Esophagus squamous epithelium (tissue), 5 donors: Measurements from ENCODE around the gene FAM163A. TPM values are rescaled to one million over a fixed set of nuclear protein-coding genes. Genes with fewer than 3 reads are reported as not detected.

Source experiments
- DNase-seq: peaks from one replicate; lab custom pipeline; 2025; lab: John Stamatoyannopoulos, UW
- H3K27ac ChIP-seq, 4 donors: fragments of 200-600 bp; sonication (generic); one replicate each; pipeline ENCODE4 v1.5.1; 2016 to 2019; ENCODE audit warnings: mild to moderate bottlenecking in 1 of 4
- H3K27me3 ChIP-seq, 4 donors: fragments of 200-600 bp; sonication (generic); 1 replicate in 3 of 4; 2 replicates in 1 of 4; pipeline versions ENCODE4 v1.5.1 to v1.6.0; 2017 to 2021; ENCODE audit warnings: antibody characterized with exemption in 1 of 4
- H3K36me3 ChIP-seq, 3 donors: fragments of 200-600 bp; sonication (generic); one replicate each; pipeline ENCODE4 v1.5.1; 2016 to 2019
- H3K4me1 ChIP-seq, 3 donors: fragments of 200-600 bp; sonication (generic); one replicate each; pipeline ENCODE4 v1.5.1; 2017 to 2019
- H3K4me3 ChIP-seq, 4 donors: fragments of 200-600 bp; sonication (generic); 1 replicate in 3 of 4; 2 replicates in 1 of 4; pipeline ENCODE4 v1.5.1; 2016 to 2019; ENCODE audit warnings: mild to moderate bottlenecking in 2 of 4, moderate library complexity in 1 of 4
- H3K9me3 ChIP-seq, 3 donors: fragments of 200-600 bp; sonication (generic); one replicate each; pipeline ENCODE4 v1.5.1; 2016 to 2019
- POLR2A ChIP-seq, 4 donors: fragments of 450-650 bp; IDR thresholded peaks; one replicate each; pipeline ENCODE4 v1.6.1; 2017; ENCODE audit warnings: antibody characterized with exemption in 4 of 4, mild to moderate bottlenecking in 4 of 4, moderate library complexity in 3 of 4
- WGBS, 2 donors: methylation state at CpG; one replicate each; pipeline ENCODE4 v1.1.5; 2018; 5-methylcytosine and 5-hydroxymethylcytosine counted together
- intact Hi-C: fragments of 100-400 bp; cut with DNase I; formaldehyde crosslinking; loops from one replicate; pipeline ENCODE4 v1.15.0; 2022
- total RNA-seq, 4 donors: library from RNA; depleted of rRNA; stranded (reverse); fragments of >200 nt; gene quantifications; one replicate each; pipeline ENCODE4 v1.1.0, GENCODE V29; 2016
- TF ChIP-seq, protein P1 (sequence below), 6 experiments: fragments of 450-650 bp in 4 of 6; fragments of 200-600 bp in 2 of 6; sonication (generic) in 2 of 6; IDR thresholded peaks; one replicate each; pipeline ENCODE4 v1.5.1; 2016 to 2019; ENCODE audit warnings: antibody characterized with exemption in 6 of 6, mild to moderate bottlenecking in 4 of 6, moderate library complexity in 4 of 6
- donor health status: DM: yes; HTN: yes; CAD: no.

FAM163A gene
- total RNA-seq, 4 donors from 2014 or later, result not detected

DNA sequence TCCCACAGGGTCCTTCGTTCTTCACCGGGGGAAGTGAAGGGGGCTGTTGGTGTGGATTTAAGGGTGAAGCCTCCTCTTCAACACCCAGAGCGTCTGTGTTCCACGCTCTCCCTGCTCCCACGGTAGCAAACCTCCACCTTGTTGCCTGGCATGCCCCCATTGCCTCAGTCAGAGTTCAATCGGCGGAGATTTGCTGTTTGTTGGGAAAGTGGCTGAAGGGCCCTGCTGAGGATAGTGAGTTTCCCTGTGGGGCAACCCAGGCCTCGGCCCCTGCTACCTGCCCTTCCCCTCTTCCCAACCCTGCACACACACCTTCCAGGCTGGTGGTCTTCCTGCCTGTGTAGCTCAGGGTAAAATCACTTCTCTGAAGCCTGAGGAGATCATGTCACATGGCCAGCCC lies 74.0 kb downstream of the FAM163A start:
- no peaks in the 10 kb centered on the region for H3K9me3 ChIP-seq
- DNase-seq, result no peak
- H3K36me3 ChIP-seq, result no peaks in the 10 kb centered on the region
- no peak overlapping the region for H3K27ac ChIP-seq
- 93 to 94% methylated on average over 8 of the region's 8 CpGs for WGBS, 2 donors
- H3K4me1 ChIP-seq, result peaks cover 0 to 38% (median 4%) of the 10 kb centered on the region in 3 donors
- H3K27me3 ChIP-seq, result peaks cover 0 to 11% (median 0%) of the 10 kb centered on the region in 4 donors
- TF ChIP-seq, protein P1, sequence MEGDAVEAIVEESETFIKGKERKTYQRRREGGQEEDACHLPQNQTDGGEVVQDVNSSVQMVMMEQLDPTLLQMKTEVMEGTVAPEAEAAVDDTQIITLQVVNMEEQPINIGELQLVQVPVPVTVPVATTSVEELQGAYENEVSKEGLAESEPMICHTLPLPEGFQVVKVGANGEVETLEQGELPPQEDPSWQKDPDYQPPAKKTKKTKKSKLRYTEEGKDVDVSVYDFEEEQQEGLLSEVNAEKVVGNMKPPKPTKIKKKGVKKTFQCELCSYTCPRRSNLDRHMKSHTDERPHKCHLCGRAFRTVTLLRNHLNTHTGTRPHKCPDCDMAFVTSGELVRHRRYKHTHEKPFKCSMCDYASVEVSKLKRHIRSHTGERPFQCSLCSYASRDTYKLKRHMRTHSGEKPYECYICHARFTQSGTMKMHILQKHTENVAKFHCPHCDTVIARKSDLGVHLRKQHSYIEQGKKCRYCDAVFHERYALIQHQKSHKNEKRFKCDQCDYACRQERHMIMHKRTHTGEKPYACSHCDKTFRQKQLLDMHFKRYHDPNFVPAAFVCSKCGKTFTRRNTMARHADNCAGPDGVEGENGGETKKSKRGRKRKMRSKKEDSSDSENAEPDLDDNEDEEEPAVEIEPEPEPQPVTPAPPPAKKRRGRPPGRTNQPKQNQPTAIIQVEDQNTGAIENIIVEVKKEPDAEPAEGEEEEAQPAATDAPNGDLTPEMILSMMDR (IDR thresholded peaks at IDR 0.05), result no peak
- TF ChIP-seq POLR2A (IDR thresholded peaks at IDR 0.05), result no peak
- intact Hi-C loops, result no loop called here
- H3K4me3 ChIP-seq, result no peak overlapping the region

DNA sequence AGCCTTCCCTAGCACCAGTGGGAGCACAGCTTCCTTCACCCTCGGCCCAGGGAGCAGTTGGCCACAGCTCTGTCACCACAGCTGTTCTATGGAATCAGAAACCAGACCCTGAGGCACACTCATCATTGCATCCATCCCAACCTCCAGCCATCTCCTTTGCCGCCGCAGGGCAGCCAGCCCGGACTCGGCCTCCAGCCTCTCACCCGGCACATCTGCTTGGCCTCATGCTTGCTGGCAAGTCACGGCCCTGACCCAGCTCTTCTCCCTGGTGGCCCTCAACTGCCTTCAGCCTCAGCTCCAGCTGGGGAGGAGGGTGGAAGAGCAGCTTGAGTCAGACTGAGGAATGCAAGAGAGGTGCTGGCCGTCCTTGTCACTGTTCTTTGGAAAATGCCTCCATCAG lies 74.7 kb downstream of the FAM163A start:
- intact Hi-C loops, result no loop called here
- no peak for TF ChIP-seq POLR2A (IDR thresholded peaks at IDR 0.05)
- TF ChIP-seq, protein P1 (IDR thresholded peaks at IDR 0.05), result no peak
- no peaks in the 10 kb centered on the region for H3K9me3 ChIP-seq
- H3K36me3 ChIP-seq, result no peaks in the 10 kb centered on the region
- H3K27me3 ChIP-seq, result peaks cover 0 to 4% (median 0%) of the 10 kb centered on the region in 4 donors
- H3K27ac ChIP-seq, result no peak overlapping the region
- peaks cover 0 to 38% (median 4%) of the 10 kb centered on the region in 3 donors for H3K4me1 ChIP-seq
- DNase-seq, result no peak
- H3K4me3 ChIP-seq, result no peak overlapping the region
- WGBS, 2 donors, result 70 to 72% methylated on average over 4 to 7 of the region's 8 CpGs

DNA sequence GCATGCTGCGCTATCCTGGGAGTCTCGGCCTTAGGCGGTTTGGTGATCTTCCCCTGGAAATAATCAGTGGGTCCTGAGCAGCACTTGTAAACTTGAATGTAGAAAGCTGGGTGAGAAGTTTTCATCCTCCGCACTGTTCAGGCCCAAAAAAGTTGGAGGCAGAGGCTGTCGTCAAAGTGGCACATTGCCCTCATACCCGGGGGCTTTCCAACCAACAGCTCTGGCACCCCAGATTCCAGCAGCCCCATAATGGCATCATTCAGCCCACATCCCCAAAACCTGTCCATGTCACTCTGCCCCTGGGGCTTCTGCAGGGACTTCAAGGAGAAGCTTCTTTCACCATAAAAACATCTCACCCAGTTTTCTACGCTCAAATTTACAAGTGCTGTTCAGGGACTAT lies 75.2 kb downstream of the FAM163A start:
- Histone ChIP-seq H3K4me1 (peaks cover 0 to 38% (median 4%) of the 10 kb centered on the region in 3 donors), H3K9me3 (no peaks in the 10 kb centered on the region), H3K27ac (peak overlapping the region in 1 of 4 donors; percentile 9), H3K27me3 (no peaks in the 10 kb centered on the region), H3K4me3 (no peak overlapping the region), H3K36me3 (no peaks in the 10 kb centered on the region)
- no peak for DNase-seq
- WGBS, 2 donors, result 77 to 85% methylated on average over 5 to 6 of the region's 7 CpGs
- intact Hi-C loops, result no loop called here
- TF ChIP-seq, protein P1 (IDR thresholded peaks at IDR 0.05), result no peak
- no peak for TF ChIP-seq POLR2A (IDR thresholded peaks at IDR 0.05)

DNA sequence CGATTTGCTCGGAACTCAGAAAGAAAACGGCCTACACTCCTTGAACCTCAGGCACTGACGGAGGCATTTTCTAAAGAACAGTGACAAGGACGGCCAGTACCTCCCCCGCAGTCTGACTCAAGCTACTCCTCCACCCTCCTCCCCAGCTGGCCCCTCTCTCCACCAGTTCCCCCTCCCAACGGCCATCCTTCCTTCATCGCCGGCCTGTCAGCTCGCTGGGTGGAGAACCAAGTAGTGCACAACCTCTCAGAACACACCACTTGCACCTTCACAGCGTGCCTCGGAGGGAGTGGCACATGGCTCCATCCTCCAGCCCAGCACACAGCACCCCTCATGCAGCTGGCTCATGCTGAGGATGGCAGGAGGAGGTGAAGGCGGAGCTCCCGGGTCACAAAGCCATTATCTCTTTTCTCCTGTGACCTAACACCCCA lies 75.7 kb downstream of the FAM163A start:
- DNase-seq, result no peak
- intact Hi-C loops, result no loop called here
- no peak for TF ChIP-seq POLR2A (IDR thresholded peaks at IDR 0.05)
- TF ChIP-seq, protein P1 (IDR thresholded peaks at IDR 0.05), result no peak

DNA sequence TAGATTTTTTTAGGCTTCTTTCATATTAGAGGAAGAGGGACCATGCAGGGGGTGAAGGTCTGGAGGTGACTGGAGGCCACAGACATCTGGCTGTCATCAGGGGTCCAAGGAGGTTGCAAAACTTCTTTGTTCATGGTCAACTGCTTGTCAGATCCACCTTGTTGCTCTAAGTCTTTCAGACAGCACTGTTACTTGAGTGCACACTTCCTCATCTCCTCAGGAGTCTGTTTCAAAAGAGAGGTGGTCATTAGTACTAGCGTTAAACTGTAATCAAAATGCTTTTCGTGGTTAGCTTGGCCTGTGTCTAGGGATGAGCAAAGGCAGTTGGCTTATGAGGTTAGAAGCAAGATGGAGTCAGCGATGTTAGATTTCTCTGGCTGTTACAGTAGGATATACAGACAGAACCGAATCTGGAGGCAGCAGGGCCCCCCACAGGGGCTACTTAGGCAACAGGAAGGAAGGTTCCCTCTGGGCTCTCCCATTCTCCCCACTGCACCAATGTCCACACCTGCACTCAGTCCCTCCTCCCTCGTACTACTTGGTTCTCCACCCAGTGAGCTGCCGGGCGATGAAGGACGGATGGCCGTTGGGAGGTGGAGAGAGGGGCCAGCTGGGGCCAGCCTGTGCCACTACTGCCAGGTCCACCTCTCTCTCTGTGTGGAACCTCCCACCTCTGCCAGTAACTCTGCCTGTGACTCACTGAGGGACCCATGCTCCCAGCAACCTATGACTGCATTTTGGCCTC lies 77.3 kb downstream of the FAM163A start:
- Histone ChIP-seq H3K9me3 (no peaks in the 10 kb centered on the region), H3K36me3 (no peaks in the 10 kb centered on the region), H3K4me3 (no peak overlapping the region), H3K27me3 (no peaks in the 10 kb centered on the region), H3K27ac (no peak overlapping the region), H3K4me1 (peaks cover 0 to 23% (median 0%) of the 10 kb centered on the region in 3 donors)
- intact Hi-C loops, result no loop called here
- no peak for DNase-seq
- 72 to 88% methylated on average over 4 to 8 of the region's 9 CpGs for WGBS, 2 donors
- TF ChIP-seq, protein P1 (IDR thresholded peaks at IDR 0.05), result no peak

More for the DNA sequence above, 75.7 kb downstream of the FAM163A start:
- Histone ChIP-seq H3K4me1 (peaks cover 0 to 38% (median 4%) of the 10 kb centered on the region in 3 donors), H3K27ac (peak overlapping the region in 1 of 4 donors; percentile 9), H3K4me3 (no peak overlapping the region), H3K36me3 (no peaks in the 10 kb centered on the region), H3K9me3 (no peaks in the 10 kb centered on the region), H3K27me3 (no peaks in the 10 kb centered on the region)
- 46 to 84% methylated on average over 8 to 11 of the region's 14 CpGs for WGBS, 2 donors
